SW 1271 (cell line): ENCODE results near the gene PFN4.
A peak's percentile ranks its signal among the peaks of the same experiment; 100 is the strongest.

ENCODE experiments used
- DNase-seq, 2 experiments: peaks; one replicate each; lab custom pipeline; 2025; lab: John Stamatoyannopoulos, UW

Gene PFN4

GRCh38 chr2:24077879-24078278 is 45.3 kb downstream of the PFN4 start:
- no peak for DNase-seq

DNA sequence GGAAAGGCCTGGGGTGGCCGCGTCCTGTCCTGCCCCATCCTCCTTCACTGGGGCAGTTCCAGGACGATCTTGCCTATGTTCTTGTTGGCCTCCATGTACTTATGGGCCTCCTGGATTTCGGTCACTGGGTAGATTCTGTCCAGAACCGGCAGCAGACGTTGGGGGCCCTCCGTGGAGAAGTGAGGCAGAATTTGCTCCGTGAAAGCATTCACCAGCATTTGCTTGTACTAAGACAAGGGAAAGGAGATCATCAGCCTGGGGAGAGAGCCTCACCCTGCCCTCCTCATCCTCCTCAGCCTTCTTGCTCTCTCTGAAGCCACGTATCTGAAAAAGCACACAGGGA is 45.6 kb downstream of the PFN4 start:
- DNase-seq = no peak

DNA sequence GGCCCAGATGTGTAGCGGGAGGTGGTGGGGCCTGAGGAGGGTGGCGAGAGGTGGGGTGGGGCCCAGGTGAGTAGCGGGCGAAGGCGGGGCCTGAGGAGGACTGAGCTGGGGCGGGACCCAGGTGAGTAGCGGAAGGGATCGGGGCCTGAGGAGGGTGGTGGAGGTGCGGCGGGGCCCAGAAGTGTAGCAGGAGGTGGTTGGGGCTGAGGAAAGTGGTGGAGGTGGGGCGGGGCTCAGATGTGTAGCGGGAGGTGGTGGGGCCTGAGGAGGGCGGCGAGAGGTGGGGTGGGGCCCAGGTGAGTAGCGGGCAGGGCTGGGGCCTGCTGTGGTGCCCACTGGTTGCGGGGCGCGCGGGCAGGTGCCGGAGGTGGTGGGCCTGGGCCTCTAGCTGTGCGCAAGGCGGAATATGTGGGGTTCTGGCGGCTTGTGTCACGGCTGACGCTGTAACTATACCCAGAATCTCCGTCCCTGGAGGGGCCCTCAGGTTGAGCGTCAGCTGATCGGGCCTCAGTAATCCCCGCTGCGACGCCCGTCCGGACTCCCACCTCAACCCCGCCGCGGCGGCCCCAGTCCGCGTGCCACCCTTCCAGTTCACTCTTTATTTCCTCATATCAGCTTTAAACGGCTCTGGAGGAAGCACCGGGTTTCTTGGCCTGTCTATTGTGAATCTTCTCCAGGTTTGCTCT is 46.1 kb downstream of the PFN4 start:
- DNase-seq = no peak

DNA sequence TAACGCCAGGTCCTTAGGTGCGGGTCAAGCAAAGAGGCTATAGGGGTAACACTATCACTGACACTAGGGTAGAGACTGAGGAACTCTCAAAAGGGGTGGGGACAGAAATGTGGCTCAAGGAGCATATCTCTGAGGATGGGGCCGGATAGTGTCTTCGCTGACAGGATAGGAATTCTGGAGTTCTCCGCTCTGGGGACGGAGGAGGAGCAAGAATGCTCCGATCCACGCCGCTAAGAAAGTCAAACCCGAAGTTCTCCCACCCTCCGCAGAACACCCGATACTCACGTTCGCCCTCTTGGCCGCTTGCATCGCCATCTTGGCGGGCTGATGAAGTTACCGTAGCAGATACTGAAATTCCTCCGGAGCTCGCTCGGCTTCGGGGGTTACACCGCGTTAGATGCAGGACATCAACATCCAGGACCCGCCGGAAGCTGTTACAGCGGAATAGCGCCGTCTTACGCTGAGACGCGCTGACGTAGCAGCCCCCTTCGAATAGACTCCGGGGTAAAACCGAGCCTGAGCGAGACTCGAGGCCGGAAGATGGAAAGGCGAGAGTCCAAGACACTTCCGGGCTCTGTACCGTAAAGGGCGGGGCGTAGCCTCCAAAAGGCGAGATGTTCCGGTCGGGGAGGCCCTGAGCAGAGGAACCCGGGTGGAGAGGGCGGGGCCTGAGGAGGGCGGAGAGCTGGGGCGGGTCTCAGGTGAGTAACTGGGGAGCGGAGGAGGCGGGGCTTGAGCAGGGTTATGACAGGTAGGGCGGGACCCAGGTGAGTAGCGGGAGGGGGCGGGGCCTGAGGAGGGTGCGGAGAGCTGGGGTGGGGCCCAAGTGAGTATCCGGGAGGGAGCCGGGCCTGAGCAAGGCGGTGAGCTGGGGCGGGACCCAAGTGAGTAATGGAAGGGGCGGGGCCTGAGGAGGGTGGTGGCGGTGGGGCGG is 47.0 kb downstream of the PFN4 start, which contains the start of gene SF3B6:
Gene SF3B6, minus strand, starts transcription at position 412 of the 934 bp plus-strand sequence. Its CDS starts 97 bp downstream, at position 315.
- peak; percentile 99 to 100 for DNase-seq

GRCh38 chr2:24075259-24075658 is 47.9 kb downstream of the PFN4 start:
- DNase-seq = no peak

- no peak for DNase-seq
Measured at GRCh38 chr2:24073816-24074215, 49.3 kb downstream of the PFN4 start.

GRCh38 chr2:24072259-24072658 is 50.9 kb downstream of the PFN4 start:
- DNase-seq = no peak

GRCh38 chr2:24065341-24065740 is 57.8 kb downstream of the PFN4 start:
- DNase-seq = no peak
